Mucosa of descending colon (tissue), 3 donors: Measurements from ENCODE around the gene PSMG3. TPM values are rescaled to one million over a fixed set of nuclear protein-coding genes. Genes with fewer than 3 reads are reported as not detected.

Experiments used
- ATAC-seq: fragments of 200-7000 bp; cut with Tn5 transposase; one replicate; pipeline ENCODE4 v1.9.1; 2020; ENCODE audit warnings: mild to moderate bottlenecking, moderate library complexity
- DNase-seq, 3 donors: peaks; one replicate each; pipeline ENCODE4 v3.0.0-alpha.2; 2020
- H3K36me3 ChIP-seq: fragments of 200-600 bp; one replicate; pipeline ENCODE4 v1.8.0; 2021; ENCODE audit warnings: low read depth, mild to moderate bottlenecking
- H3K4me1 ChIP-seq: fragments of 200-600 bp; one replicate; pipeline ENCODE4 v1.8.0; 2021; ENCODE audit warnings: low read depth, mild to moderate bottlenecking
- H3K4me3 ChIP-seq: fragments of 200-600 bp; one replicate; pipeline ENCODE4 v1.8.0; 2021; ENCODE audit warnings: mild to moderate bottlenecking
- H3K9me3 ChIP-seq: fragments of 200-600 bp; one replicate; pipeline ENCODE4 v1.8.0; 2021; ENCODE audit warnings: mild to moderate bottlenecking
- intact Hi-C, 2 donors: fragments of 100-400 bp; cut with DNase I in 1 of 2; cut with micrococcal nuclease in 1 of 2; formaldehyde crosslinking; loops; one replicate each; pipeline versions ENCODE4 v1.11.0 to v1.11.1; 2022; cut with DNase I, micrococcal nuclease
- long read RNA-seq, 2 donors: library from polyadenylated mRNA; unstranded; transcript quantifications; one replicate each; pipeline ENCODE4 v2.0.0, GENCODE V29; 2019 to 2021
- total RNA-seq, 3 donors: library from RNA; stranded (reverse); fragmentation: NEBNext Ultra II Directional in 2 of 3; extraction: Animal tissue kit (Norgen Biotek cat#: 25700) in 2 of 3; gene quantifications; one replicate each; pipeline versions ENCODE4 v1.2.1 to v1.2.4, GENCODE V29; 2021 to 2023
- TF ChIP-seq, protein P1 (sequence below): fragments of 200-600 bp; IDR thresholded peaks from one replicate; pipeline ENCODE4 v1.8.0; 2022; ENCODE audit warnings: antibody characterized with exemption, mild to moderate bottlenecking
- donor health status: DM: no; HTN: no; CAD: no; lungs with moderate emphysema.
- donor health status: DM: no; HTN: no; CAD: no.
- donor health status: DM: no; HTN: yes; CAD: no.

Gene PSMG3, protein sequence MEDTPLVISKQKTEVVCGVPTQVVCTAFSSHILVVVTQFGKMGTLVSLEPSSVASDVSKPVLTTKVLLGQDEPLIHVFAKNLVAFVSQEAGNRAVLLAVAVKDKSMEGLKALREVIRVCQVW
- 10 to 100 TPM; 22.6 to 26.0 (median 22.9) TPM for total RNA-seq
- long read RNA-seq, donor 1, transcript PSMG3-202 (2 exons, 1,391 nt): major isoform, 12 of 18 reads
- long read RNA-seq, donor 1, partial matches to known transcripts: 0 of 18 reads
- long read RNA-seq, donor 1, other reads (novel, unspliced or antisense): 1 of 18 reads
- long read RNA-seq, donor 2, transcript PSMG3-202 (2 exons, 1,391 nt): major isoform, 7 of 11 reads
- long read RNA-seq, donor 2, partial matches to known transcripts: 0 of 11 reads
- long read RNA-seq, donor 2, other reads (novel, unspliced or antisense): 1 of 11 reads

DNA sequence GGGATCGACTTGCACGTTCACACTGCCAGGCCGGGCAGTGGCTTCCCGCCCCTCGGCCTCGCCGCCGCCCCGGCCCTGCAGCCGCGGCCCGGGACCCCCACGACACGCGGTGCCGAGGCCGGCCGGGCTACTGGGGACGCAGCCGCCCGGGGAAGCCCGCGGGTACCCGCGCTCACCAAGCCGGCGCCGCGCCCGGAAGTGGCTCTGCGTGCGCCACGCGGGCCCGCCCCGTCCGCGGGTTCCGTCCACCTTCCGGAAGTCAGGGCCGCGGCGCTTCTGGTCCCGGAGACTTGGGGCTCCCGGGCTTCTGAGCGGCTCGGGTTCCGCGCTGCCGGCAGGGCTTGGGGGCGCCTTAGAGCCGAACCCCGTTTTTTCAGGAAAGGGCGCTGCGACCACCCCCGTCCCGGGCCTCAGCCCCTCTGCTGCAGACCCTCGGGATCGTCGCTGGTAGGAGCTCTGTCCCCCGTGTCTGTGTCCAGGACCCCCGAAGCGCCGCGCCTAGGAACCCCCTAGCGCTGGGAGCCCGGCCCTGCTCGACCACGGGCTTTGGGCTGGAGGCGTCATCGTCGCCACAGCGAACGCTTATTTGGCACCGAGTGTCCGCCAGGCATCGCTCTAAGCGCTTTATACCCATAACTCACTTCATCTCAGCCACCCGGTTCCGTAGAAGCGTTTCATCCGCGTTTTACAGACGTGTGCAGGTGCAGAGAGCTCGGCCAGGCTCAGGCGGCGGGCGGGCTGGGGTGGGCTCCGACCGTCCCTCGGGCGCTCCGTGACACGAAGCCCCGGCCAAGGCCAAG lies at the start of gene PSMG3:
PSMG3 (minus strand) TSS at position 200 of the 800 bp plus-strand sequence. CDS start 693 bp downstream, outside the sequence.
- H3K36me3 ChIP-seq: no peaks in the 10 kb centered on the region
- TF ChIP-seq, protein P1, sequence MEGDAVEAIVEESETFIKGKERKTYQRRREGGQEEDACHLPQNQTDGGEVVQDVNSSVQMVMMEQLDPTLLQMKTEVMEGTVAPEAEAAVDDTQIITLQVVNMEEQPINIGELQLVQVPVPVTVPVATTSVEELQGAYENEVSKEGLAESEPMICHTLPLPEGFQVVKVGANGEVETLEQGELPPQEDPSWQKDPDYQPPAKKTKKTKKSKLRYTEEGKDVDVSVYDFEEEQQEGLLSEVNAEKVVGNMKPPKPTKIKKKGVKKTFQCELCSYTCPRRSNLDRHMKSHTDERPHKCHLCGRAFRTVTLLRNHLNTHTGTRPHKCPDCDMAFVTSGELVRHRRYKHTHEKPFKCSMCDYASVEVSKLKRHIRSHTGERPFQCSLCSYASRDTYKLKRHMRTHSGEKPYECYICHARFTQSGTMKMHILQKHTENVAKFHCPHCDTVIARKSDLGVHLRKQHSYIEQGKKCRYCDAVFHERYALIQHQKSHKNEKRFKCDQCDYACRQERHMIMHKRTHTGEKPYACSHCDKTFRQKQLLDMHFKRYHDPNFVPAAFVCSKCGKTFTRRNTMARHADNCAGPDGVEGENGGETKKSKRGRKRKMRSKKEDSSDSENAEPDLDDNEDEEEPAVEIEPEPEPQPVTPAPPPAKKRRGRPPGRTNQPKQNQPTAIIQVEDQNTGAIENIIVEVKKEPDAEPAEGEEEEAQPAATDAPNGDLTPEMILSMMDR: no peak
- H3K4me3 ChIP-seq: peak within 1 kb of the TSS; percentile 94
- DNase-seq (peak; percentile 92 to 95 (median 94)), ATAC-seq (peak; percentile 89)
- intact Hi-C loops: no loop called here
- H3K9me3 ChIP-seq: no peaks in the 10 kb centered on the region
- H3K4me1 ChIP-seq: peaks cover 36% of the 10 kb centered on the region

DNA sequence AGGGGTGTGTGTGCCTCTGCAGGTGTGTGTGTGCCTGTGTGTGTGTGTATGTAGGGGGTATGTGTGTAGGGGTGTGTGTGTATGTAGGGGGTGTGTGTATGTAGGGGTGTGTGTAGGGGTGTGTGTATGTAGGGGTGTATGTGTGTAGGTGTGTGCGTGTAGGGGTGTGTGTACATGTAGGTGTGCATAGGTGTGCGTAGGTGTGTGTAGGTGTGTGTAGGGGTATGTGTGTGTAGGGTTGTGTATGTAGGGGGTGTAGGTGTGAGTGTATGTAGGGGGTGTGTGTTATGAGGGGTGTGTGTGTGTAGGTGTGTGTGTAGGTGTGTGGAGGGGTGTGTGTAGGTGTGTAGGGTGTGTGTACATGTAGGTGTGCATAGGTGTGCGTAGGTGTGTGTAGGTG lies 48.6 kb upstream of the PSMG3 start:
- intact Hi-C loops: no loop called here
- Histone ChIP-seq H3K36me3 (no peaks in the 10 kb centered on the region), H3K4me1 (no peaks in the 10 kb centered on the region), H3K4me3 (no peak overlapping the region), H3K9me3 (no peaks in the 10 kb centered on the region)
- no peak for ATAC-seq
- TF ChIP-seq, protein P1: no peak
- DNase-seq: no peak

DNA sequence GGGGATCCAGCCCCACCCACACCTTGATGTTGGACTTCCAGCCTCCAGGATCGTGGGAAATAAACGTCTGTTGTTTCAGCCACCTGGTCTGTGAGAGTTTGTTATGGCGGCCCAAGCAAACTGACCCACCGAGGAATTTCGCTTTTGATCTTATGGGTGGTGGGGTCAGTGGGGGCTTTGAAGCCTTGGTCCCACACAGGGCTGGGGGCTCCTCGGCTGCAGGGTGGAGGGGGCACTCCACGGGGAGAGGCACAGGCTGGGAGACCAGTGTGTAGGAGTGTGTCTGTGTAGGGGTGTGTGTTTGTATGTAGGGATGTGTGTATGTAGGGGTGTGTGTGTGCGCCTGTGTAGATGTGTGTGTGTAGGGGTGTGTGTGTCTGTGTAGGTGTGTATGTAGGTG lies 48.1 kb upstream of the PSMG3 start:
- H3K36me3 ChIP-seq: no peaks in the 10 kb centered on the region
- no peaks in the 10 kb centered on the region for H3K4me1 ChIP-seq
- H3K9me3 ChIP-seq: no peaks in the 10 kb centered on the region
- DNase-seq (no peak), ATAC-seq (no peak)
- H3K4me3 ChIP-seq: no peak overlapping the region
- TF ChIP-seq, protein P1: no peak
- intact Hi-C loops: no loop called here

DNA sequence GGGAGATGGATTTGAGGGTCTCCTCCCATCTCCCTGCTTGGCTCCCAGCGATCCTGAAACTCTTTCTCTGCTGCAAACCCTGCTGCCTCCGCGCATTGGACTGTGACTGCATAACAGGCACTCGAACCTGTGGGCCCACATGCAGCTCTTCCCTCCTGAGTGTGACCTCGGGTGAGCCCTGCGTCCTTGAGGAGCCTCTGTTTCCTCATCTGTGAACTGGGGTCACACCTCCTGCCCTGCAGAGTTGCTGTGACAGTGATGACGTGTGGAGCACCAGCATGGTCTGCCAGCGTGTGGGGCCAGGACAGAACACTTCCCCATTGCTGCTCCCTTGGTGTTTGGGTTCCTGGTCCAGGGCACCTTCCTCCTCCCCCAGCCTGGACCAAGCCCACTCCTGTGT lies 46.9 kb upstream of the PSMG3 start:
- TF ChIP-seq, protein P1: no peak
- DNase-seq (no peak), ATAC-seq (no peak)
- Histone ChIP-seq H3K9me3 (no peaks in the 10 kb centered on the region), H3K4me1 (no peaks in the 10 kb centered on the region), H3K36me3 (no peaks in the 10 kb centered on the region), H3K4me3 (no peak overlapping the region)
- intact Hi-C loops: no loop called here

DNA sequence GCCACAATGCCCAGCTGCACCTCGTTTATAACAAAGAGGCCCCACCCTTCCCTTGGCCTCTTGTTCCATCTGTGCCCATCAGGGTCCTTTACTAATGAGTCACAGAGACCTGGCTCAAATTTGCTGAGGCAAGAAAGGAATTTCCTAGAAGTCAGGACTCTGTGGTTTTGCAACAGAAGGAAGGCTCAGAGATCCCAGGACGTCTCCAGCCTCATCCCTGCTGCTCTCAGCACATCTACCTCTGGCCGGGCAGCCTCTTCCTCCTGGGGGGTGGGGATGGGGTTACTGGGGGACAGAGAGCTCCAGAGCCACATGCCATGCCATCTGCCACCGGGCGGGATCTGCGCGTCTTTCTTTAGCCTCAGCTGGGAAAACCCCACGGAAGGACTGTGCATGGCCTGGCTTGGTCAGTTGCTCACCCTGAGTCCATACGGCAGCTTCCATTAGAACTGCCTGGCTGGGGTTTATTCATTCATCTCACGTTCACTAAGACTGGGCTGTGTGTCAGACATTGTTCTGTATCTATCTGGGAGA lies 41.9 kb upstream of the PSMG3 start:
- TF ChIP-seq, protein P1: no peak
- H3K4me1 ChIP-seq: no peaks in the 10 kb centered on the region
- H3K9me3 ChIP-seq: no peaks in the 10 kb centered on the region
- intact Hi-C loops: no loop called here
- ATAC-seq (peak; percentile 23), DNase-seq (no peak)
- no peaks in the 10 kb centered on the region for H3K36me3 ChIP-seq
- H3K4me3 ChIP-seq: no peak overlapping the region
